Fibroblast of lung (primary cell): ENCODE measurements around the gene NOS1AP. TPM values are rescaled to one million over a fixed set of nuclear protein-coding genes. Genes with fewer than 3 reads are reported as not detected.

Experiments used
- DNase-seq, 2 donors: peaks; one replicate each; pipeline versions ENCODE4 v3.0.0 to v3.0.0-alpha.2; 2010; ENCODE audit warnings: low read depth in 2 of 2
- H2AFZ ChIP-seq: 2 replicates; pipeline ENCODE4 v1.5.1; 2012; ENCODE audit warnings: low read length, control low read depth, inconsistent platforms
- H3K27ac ChIP-seq: 2 replicates; pipeline ENCODE4 v1.5.1; 2011; ENCODE audit warnings: low read length, control low read depth; ENCODE audit not compliant: insufficient read depth
- H3K27me3 ChIP-seq: 2 replicates; pipeline ENCODE4 v1.5.1; 2011; ENCODE audit warnings: mild to moderate bottlenecking, low read length; ENCODE audit not compliant: control insufficient read depth, insufficient read depth
- H3K36me3 ChIP-seq: 2 replicates; pipeline ENCODE4 v1.5.1; 2011; ENCODE audit warnings: low read length; ENCODE audit not compliant: control insufficient read depth, insufficient read depth
- H3K4me1 ChIP-seq: 2 replicates; pipeline ENCODE4 v1.5.1; 2011; ENCODE audit warnings: low read length; ENCODE audit not compliant: control insufficient read depth, insufficient read depth; ENCODE audit errors: extremely low read depth
- H3K4me2 ChIP-seq: 2 replicates; pipeline ENCODE4 v1.5.1; 2011; ENCODE audit warnings: low read length, control low read depth; ENCODE audit not compliant: insufficient read depth; ENCODE audit errors: extremely low read depth
- H3K4me3 ChIP-seq, 4 experiments: fragments of 200-600 bp in 1 of 4; sonication (generic) in 1 of 4; replicated peaks in 1 of 4; 2 replicates each; pipeline ENCODE4 v1.5.1; 2011 to 2016; ENCODE audit warnings: low read length in 4 of 4, low read depth in 3 of 4, mild to moderate bottlenecking in 3 of 4, control low read depth in 2 of 4, inconsistent platforms in 1 of 4, mixed read lengths in 1 of 4; ENCODE audit not compliant: insufficient read depth in 1 of 4; ENCODE audit errors: control extremely low read depth in 1 of 4
- H3K79me2 ChIP-seq: 2 replicates; pipeline ENCODE4 v1.5.1; 2012; ENCODE audit warnings: mild to moderate bottlenecking, low read length, inconsistent platforms; ENCODE audit not compliant: control insufficient read depth, insufficient read depth
- H3K9ac ChIP-seq: 2 replicates; pipeline ENCODE4 v1.5.1; 2011; ENCODE audit warnings: mild to moderate bottlenecking, low read length, control low read depth; ENCODE audit not compliant: insufficient read depth
- H3K9me3 ChIP-seq: 2 replicates; pipeline ENCODE4 v1.5.1; 2012; ENCODE audit warnings: low read depth, low read length; ENCODE audit not compliant: control insufficient read depth, insufficient read depth
- H4K20me1 ChIP-seq: 2 replicates; pipeline ENCODE4 v1.5.1; 2011; ENCODE audit warnings: low read length; ENCODE audit not compliant: control insufficient read depth, insufficient read depth; ENCODE audit errors: extremely low read depth
- CTCF ChIP-seq, 2 donors: IDR thresholded peaks in 1 of 2; conservative IDR thresholded peaks in 1 of 2; 1 replicate in 1 of 2; 2 replicates in 1 of 2; pipeline ENCODE4 v1.5.1; 2011 to 2012; ENCODE audit warnings: low read length in 2 of 2, control low read depth in 1 of 2, inconsistent platforms in 1 of 2, low read depth in 1 of 2, mild to moderate bottlenecking in 1 of 2
- EZH2 ChIP-seq: IDR thresholded peaks from 2 replicates; pipeline ENCODE4 v1.5.1; 2012; ENCODE audit warnings: low read length, control low read depth, mild to moderate bottlenecking; ENCODE audit errors: missing control alignments
- polyA plus RNA-seq, 2 donors: library from polyadenylated mRNA; depleted of rRNA in 1 of 2; stranded (reverse) in 1 of 2; unstranded in 1 of 2; fragments of >200 nt; gene quantifications; 2 replicates each; pipeline ENCODE4 v1.2.1, GENCODE V29; 2011 to 2012; ENCODE audit warnings: missing spikeins in 1 of 2
- total RNA-seq: library from RNA; depleted of rRNA; stranded (reverse); fragments of >200 nt; gene quantifications from 2 replicates; pipeline ENCODE4 v1.2.1, GENCODE V29; 2014

NOS1AP gene
- total and polyA plus RNA-seq, 2 donors (not counting 1 experiment from before 2014, with no cell fraction given) = 0.14 to 0.17 TPM

DNA sequence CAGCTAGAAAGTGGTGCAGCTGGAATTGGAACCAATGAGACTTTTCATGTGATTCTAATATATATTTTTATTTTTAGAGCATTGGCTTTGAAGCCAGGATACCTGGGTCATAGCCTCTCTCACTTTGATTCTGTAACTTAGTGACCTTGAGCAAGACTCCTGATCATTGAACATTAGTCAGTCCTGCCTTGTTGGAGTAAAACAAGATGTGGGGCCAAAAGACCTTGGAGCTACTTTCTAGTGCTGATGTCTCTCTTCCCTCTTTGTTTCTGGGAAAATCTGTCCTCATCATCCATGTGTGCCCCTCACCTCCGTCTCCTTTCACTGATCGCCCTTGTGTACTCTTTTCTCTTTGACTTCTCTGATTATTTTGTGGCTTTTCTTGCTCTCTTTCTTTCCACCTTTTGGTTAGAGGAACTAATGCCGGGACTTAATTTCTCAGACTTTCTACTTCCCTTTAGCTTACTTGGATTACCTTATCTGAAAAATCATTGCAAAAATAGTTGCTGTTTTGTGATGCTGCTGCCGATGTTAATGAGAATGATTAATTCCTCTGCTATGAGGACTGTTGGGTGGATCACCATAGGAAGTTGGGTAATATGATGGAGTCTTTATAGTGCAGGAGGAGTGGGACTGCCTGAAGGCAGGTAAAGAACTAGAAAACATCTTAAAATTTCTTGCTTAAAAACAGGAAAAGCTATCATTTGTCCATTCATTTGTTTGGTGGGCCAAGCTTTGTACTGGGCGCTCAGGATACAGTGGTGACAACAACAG is 72.0 kb downstream of the NOS1AP start:
- Histone ChIP-seq H3K9ac (no peak overlapping the region), H2AFZ (no peak overlapping the region), H3K27ac (no peak overlapping the region), H3K4me2 (no peak overlapping the region), H3K4me3 (no peak overlapping the region), H3K27me3 (no peaks in the 10 kb centered on the region), H3K36me3 (no peaks in the 10 kb centered on the region), H4K20me1 (no peaks in the 10 kb centered on the region), H3K9me3 (no peaks in the 10 kb centered on the region), H3K79me2 (no peaks in the 10 kb centered on the region), H3K4me1 (peaks cover 11% of the 10 kb centered on the region)
- TF ChIP-seq CTCF (conservative IDR thresholded peaks at IDR 0.05 in 1 of 2, IDR thresholded peaks at IDR 0.05 in 1 of 2; ENCODE audit: low read depth in 1 of 2, low read length in 2 of 2) (no peak), EZH2 (no peak)
- DNase-seq = peak; percentile 31 to 77

DNA sequence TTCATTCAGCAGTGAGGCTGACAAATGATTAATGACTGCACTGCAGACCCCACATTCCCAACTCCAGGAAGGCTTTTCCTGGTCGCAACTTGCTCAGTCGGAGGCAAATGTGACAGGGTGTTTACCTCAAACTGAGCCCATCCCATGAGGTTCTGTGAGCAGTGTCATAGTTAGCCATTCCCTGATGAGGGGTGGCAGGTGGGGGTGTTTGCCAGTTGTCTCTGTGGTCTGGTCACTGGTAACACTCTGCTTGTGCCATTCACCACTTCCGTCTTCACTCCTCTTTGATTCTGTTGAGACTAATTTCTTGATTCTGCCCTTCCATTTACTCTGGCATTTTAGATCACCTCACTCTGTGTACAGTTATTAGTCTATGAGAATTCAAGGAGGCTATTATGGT is 73.5 kb downstream of the NOS1AP start:
- no peaks in the 10 kb centered on the region for H3K79me2 ChIP-seq
- no peak for TF ChIP-seq EZH2
- no peak for TF ChIP-seq CTCF (conservative IDR thresholded peaks at IDR 0.05 in 1 of 2, IDR thresholded peaks at IDR 0.05 in 1 of 2; ENCODE audit: low read depth in 1 of 2, low read length in 2 of 2)
- H3K4me1 ChIP-seq = no peaks in the 10 kb centered on the region
- no peak overlapping the region for H2AFZ ChIP-seq
- H3K9me3 ChIP-seq = no peaks in the 10 kb centered on the region
- no peak overlapping the region for H3K27ac ChIP-seq
- H3K4me3 ChIP-seq = no peak overlapping the region
- no peak for DNase-seq
- H3K4me2 ChIP-seq = no peak overlapping the region
- no peaks in the 10 kb centered on the region for H4K20me1 ChIP-seq
- no peaks in the 10 kb centered on the region for H3K36me3 ChIP-seq
- H3K9ac ChIP-seq = no peak overlapping the region
- no peaks in the 10 kb centered on the region for H3K27me3 ChIP-seq

- Histone ChIP-seq H3K36me3 (no peaks in the 10 kb centered on the region), H3K79me2 (no peaks in the 10 kb centered on the region), H3K4me2 (no peak overlapping the region), H4K20me1 (no peaks in the 10 kb centered on the region), H3K4me3 (no peak overlapping the region), H3K9me3 (no peaks in the 10 kb centered on the region), H3K27ac (no peak overlapping the region), H3K27me3 (no peaks in the 10 kb centered on the region), H3K4me1 (no peaks in the 10 kb centered on the region), H2AFZ (no peak overlapping the region), H3K9ac (no peak overlapping the region)
- DNase-seq = no peak
- no peak for TF ChIP-seq EZH2
- no peak for TF ChIP-seq CTCF (conservative IDR thresholded peaks at IDR 0.05 in 1 of 2, IDR thresholded peaks at IDR 0.05 in 1 of 2; ENCODE audit: low read depth in 1 of 2, low read length in 2 of 2)
Measured at GRCh38 chr1:162144268-162144667, 74.8 kb downstream of the NOS1AP start.
